SH-SY5Y (cell line): ENCODE data around the gene TIAM2.

Experiments used
- GATA2 ChIP-seq: IDR thresholded peaks from 2 replicates; pipeline ENCODE4 v1.6.1; 2011; ENCODE audit warnings: mild to moderate bottlenecking, low read depth, low read length
- GATA3 ChIP-seq: IDR thresholded peaks from 2 replicates; pipeline ENCODE4 v1.6.1; 2011; ENCODE audit warnings: low read depth, mild to moderate bottlenecking, low read length, moderate library complexity

Gene TIAM2

GRCh38 chr6:155079985-155080452 lies 84.9 kb downstream of the TIAM2 start:
- TF ChIP-seq GATA3 (no peak), GATA2 (no peak)

DNA sequence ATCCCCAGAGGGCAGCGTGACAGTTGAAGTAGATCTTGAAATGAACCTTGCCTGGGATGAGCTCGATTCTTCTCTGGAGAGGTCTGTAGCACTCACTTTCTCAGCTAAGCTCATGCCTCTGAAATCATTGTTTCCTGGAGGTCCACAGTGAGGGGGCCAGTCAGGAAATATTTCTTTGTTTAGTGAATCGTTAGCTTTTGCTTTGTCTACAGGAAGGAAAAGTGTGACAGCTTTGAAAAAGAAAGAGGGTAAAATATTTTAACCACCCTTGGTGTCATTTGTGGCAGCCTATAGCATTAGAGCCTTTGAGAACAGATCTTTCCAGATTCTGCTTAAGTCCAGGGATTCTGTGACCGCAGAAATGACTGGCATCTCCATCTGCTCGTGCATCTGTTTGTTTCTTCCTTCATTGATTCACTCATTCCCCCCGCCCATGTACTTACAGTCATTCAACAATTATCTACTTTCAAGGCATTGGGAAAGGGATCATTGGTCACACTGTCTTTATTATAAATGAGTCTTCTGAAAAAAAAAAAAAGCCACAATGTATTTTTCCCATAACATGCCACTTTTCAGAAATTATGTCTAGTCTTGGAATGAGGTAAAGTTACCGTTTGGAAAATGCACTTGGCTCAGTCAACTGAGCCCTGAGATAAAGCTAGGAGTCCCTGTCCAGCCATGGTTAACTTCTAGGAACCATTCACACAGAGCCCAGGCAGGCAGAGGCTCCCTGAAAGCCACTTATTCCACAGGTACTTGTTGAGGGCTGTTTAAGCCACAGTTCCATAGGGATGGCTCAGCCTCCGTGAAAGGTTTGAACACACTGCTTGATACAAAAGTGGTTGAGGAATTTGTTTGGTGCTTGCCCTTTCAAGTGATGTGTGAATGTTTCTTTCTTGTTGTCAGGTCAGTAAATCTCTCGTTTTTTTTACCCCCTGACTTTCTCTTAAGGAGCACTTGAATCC lies 86.0 kb downstream of the TIAM2 start:
- TF ChIP-seq GATA3 (no peak), GATA2 (no peak)

DNA sequence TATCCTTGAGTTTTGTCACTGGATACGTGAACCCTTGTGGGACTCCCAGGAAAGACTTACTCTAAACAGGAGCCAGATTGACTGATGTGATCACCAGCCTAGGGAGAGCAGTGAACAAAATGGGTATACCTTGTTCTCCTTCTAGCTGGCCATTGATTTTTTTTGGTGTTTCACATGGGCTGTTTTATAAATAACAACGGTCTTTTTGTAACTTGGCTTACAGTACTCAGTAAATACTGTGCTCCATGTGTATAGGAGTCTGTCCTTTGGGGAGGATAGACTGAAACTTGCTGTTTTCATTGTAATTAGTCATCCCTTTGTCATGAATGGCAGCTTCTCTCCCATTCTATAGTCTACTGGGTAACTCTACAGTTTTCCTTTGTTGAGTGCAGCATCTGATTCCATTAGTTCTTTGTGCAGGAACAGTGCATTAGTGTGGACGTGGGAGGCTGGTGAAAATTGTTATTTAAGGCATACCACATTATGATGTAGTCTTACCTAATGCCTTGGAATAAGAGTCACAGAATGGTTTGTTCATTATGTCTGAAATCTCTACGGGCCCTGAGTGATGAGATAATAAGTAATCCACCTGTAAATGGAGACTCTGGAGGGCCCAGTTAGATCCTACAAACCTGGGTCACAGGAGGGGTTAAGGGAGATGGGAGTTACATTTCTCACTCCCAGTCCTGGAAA lies 89.5 kb downstream of the TIAM2 start:
- TF ChIP-seq GATA2 (no peak), GATA3 (no peak)

- TF ChIP-seq GATA3 (no peak), GATA2 (no peak)
Measured at GRCh38 chr6:155085582-155086257, 90.6 kb downstream of the TIAM2 start.

DNA sequence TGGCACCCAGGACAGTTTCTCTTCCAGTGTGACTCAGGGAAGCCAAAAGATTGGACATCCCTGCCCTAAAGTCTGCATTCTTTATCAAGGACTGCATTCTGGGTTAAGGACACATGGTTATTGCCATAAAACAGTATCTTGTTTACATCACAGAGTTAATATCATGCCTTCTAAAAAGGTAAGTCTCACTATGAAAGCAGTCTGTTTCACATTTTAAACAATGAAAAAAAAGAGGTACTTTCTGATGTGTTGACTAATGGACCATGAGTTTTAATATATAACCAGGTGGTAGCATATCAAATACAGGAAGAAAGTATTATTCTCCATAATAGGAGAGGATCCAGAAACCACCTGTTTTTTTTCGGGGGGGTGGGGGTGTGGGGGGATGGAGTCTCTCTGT lies 93.7 kb downstream of the TIAM2 start:
- TF ChIP-seq GATA2 (no peak), GATA3 (no peak)

DNA sequence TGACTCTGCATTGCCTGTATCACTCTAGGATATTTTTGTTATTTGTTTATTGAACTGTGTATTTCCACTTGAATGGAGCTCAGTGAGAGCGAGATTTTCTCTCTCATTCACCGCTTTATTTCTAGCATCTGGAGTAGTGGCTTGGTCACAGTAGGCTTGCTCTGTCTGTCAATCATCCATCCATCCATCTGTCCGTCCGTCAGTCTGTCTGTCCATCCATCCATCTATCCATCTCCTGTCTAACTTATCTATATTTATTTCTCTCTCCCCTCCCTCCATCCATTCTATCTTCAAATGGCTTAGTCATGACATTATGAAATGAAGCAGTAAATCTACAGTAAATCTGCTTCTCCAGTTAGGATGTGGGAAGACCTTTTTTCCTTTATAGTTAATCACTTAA lies 94.6 kb downstream of the TIAM2 start:
- TF ChIP-seq GATA3 (no peak), GATA2 (no peak)

DNA sequence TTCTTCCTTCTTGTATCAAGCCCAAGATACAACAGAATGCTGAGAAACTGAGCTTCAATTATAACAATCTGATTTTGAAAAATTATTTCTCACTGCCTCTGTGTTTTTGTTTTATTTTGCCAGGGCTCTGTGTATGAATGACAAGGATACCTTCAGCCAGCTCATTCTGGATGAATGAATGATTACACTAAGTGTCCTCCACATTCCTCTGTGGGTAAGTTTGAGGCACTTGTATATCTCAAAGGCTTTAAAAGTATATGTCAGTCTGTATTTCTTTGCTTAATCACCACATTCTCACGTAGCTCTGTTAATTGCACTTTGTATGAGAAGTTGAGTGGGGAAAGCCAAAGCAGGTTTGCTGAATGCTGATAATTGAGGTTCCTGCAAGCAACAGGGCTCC lies 95.1 kb downstream of the TIAM2 start:
- TF ChIP-seq GATA3 (no peak), GATA2 (no peak)

DNA sequence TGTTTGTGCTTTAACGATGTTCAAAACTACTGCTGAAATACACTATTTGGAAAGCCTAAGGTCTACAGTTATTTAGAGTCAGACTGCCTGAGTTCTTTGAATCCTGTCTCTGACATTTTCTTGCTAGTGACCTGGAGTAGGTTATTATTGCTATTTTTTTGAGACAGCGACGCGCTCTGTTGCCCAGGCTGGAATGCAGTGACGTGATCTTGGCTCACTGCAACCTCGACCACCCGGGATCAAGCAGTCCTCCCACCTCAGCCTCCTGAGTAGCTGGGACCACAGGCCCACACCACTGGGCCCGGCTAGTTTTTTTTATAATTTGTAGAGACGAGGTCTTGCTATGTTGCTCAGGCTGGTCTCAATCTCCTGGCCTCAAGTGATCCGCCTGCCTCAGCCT lies 96.6 kb downstream of the TIAM2 start:
- no peak for TF ChIP-seq GATA3
- TF ChIP-seq GATA2: no peak

DNA sequence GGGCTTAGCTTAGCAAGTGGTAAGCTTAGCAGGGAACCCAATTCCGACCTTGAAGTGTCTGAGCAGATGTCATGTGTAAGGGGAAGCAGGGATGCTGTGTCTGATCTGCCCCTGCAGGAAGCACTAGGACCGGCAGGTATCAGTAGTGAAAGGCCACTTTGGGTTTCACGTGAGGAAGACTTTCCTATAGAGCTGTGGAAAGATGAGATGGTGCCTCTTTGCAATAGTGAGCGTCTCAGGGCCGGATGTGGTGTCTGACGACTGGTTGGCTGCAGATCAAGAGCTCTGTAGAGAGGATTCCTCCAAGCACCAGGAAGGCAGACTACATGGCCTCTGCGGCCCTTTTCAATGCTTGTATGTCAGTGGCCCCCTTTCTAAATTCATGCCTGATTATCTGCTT lies 98.3 kb downstream of the TIAM2 start:
- TF ChIP-seq GATA2 (no peak), GATA3 (no peak)

DNA sequence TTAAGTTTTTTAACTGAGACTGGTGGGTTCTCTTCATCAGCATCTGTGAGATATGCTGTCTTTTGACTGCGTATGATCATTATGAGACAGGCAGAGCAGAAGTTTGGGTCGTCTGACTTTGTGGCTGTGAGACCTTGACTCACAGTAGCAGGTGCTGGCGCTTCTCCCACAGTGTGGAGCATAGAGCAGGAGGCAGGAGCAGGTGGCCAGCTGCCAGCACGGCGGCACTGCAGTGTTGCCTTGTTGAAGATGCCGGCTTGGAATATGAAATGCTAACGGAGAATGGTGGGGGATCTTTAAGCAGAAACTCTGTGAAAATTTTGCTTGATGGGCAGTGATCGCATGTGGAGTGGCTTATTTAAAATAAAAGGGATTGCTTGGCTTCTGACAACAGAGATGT lies 105.0 kb downstream of the TIAM2 start:
- TF ChIP-seq GATA3 (no peak), GATA2 (no peak)

GRCh38 chr6:155100591-155100990 lies 105.5 kb downstream of the TIAM2 start:
- TF ChIP-seq GATA3 (no peak), GATA2 (no peak)

DNA sequence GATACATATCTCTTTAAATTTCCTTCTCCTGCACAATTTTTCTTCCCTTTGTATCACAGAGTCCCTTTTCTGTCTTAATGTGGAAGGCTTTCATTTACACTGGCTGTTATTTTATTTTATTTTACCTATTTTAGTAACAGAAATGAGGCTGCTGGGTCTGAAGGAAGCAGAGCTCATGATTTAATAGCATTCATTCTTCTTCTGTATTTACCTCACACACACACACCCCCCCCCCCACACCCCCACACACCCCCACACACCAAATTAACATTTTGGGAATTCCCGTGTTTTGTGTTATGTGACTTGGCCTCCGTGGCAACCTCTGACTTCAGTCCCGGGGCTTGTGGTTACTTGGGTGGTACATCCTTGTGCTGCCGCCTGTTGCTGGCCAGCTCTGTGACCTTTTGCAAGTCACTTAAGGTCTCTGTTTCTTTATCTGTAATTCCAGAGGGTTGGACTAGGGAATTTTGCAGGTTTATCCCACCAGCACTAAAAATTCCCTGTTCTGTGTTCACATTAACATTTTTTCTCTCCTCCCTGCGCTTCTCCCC lies 108.8 kb downstream of the TIAM2 start:
- TF ChIP-seq GATA3 (no peak), GATA2 (no peak)

GRCh38 chr6:155106456-155107115 lies 111.5 kb downstream of the TIAM2 start:
- TF ChIP-seq GATA3: no peak
- TF ChIP-seq GATA2: no peak
